Measurements from ENCODE around the gene GNB1L. TPM values are rescaled to one million over a fixed set of nuclear protein-coding genes. Genes with fewer than 3 reads are reported as not detected.

Gene GNB1L
- total and polyA plus RNA-seq, 9 of the 15 experiments (the other 6 are each of a cell fraction or from before 2014, with no cell fraction given) = 0.56 to 50.5 (median 10.2) TPM

DNA sequence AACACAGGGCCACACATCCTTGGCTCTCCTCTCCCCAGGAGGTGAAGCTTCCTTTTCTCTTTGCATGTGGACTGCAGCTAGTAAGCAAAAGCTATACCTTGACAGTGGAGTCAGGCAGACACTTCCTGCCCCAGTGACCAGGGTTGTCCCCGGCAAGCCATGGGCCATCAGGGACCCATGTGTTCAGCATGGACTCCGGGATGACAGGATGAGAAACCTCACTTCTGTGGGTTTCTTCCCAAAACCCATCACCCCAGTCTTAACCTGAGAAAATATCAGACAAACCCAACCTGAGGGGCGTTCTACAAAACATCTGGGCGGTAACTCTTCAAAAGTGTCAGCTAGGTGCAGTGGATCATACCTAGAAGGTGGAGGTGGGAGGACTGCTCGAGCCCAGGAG lies 40.2 kb downstream of the GNB1L start:
- Histone ChIP-seq H3K4me1 (replicated peaks in 1 of 2; ENCODE audit: control insufficient read depth in 2 of 2, insufficient read depth in 2 of 2, low read length in 2 of 2) (peaks cover 22 to 70% of the 10 kb centered on the region in 2 experiments), H3K4me3 (no peak overlapping the region), H3K9ac (ENCODE audit: insufficient read depth in 1 of 2, low read depth in 2 of 2, low read length in 2 of 2) (peak overlapping the region in 1 of 2 experiments; percentile 54; a peak in 1 of 4 replicates), H3K9me1 (ENCODE audit: control insufficient read depth, insufficient read depth, low read length) (no peaks in the 10 kb centered on the region), H3K27me3 (ENCODE audit: control insufficient read depth in 2 of 2, insufficient read depth in 2 of 2, low read length in 2 of 2) (no peaks in the 10 kb centered on the region), H3K27ac (ENCODE audit: extremely low read depth, low read depth, low read length) (no peak overlapping the region; the same call in 2 of the 3 replicates), H3K36me3 (ENCODE audit: control insufficient read depth, insufficient read depth, low read length) (no peaks in the 10 kb centered on the region), H3K9me3 (replicated peaks; ENCODE audit: control insufficient read depth, insufficient read depth, low read depth, low read length) (no peaks in the 10 kb centered on the region), H3K4me2 (ENCODE audit: insufficient read depth, low read length) (no peak overlapping the region), H3K79me2 (ENCODE audit: control insufficient read depth, insufficient read depth, low read length) (no peaks in the 10 kb centered on the region), H2AFZ (ENCODE audit: low read depth, low read length) (no peak overlapping the region), H4K20me1 (replicated peaks; ENCODE audit: control insufficient read depth, insufficient read depth, low read length) (no peaks in the 10 kb centered on the region)
- intact Hi-C loops (cut with micrococcal nuclease) (no loop called here), in situ Hi-C loops (cut with MboI) (no loop called here)
- DNase-seq (ENCODE audit: extremely low read depth in 1 of 4, low spot score in 3 of 4) = no peak
- no peak for FAIRE-seq
- 74% methylated on average over 5 of the region's 5 CpGs for WGBS (ENCODE audit: insufficient coverage, low coverage, missing lambda C conversion rate)
- ATAC-seq = no peak
- no TSS peak for BruUV-seq (replicated peaks)
- ChIA-PET CTCF (ENCODE audit: low intra/inter-chr PET ratio) (no interaction called here), POLR2A (interaction anchor here (0.6 to 2.0 kb wide), 16 partner anchors 9 to 382 kb away, joined by 3 to 12 read pairs (median 4); partner anchors contain the start of genes GNB1L, MRPL40 and RTL10)
- TF ChIP-seq TCFL5 (CRISPR knock-in tag; conservative IDR thresholded peaks at IDR 0.05) (no peak), EHMT2 (IDR thresholded peaks at IDR 0.05) (no peak), ZNF76 (CRISPR knock-in tag; IDR thresholded peaks at IDR 0.05; ENCODE audit: borderline replicate concordance) (0 out of 2 replicates have a peak, but pooled peaks have one; percentile 28), HNRNPLL (IDR thresholded peaks at IDR 0.05; ENCODE audit: low read depth, low read length, poor library complexity, severe bottlenecking) (peak; percentile 3), CXXC5 (CRISPR knock-in tag; IDR thresholded peaks at IDR 0.05) (no peak), NONO (IDR thresholded peaks at IDR 0.05; ENCODE audit: low read depth in 2 of 2, low read length in 1 of 2) (no peak), ZNF354B (CRISPR knock-in tag; IDR thresholded peaks at IDR 0.05) (no peak), GATA2 (CRISPR knock-in tag; IDR thresholded peaks at IDR 0.05) (no peak), CEBPG (CRISPR knock-in tag; IDR thresholded peaks at IDR 0.05) (no peak), CEBPG (tag; conservative IDR thresholded peaks at IDR 0.05 in 1 of 2, IDR thresholded peaks at IDR 0.05 in 1 of 2) (no peak), WHSC1 (IDR thresholded peaks at IDR 0.05; ENCODE audit: low read length) (no peak), ZNF274 (IDR thresholded peaks at IDR 0.05; ENCODE audit: borderline replicate concordance, low read depth, low read length) (no peak), ZNF133 (CRISPR knock-in tag; IDR thresholded peaks at IDR 0.05) (no peak), ZNF263 (CRISPR knock-in tag; IDR thresholded peaks at IDR 0.05; ENCODE audit: borderline replicate concordance) (no peak), ZNF778 (CRISPR knock-in tag; IDR thresholded peaks at IDR 0.05) (no peak), GTF2F1 (IDR thresholded peaks at IDR 0.05; ENCODE audit: low read depth, low read length) (no peak)
